ENCODE results near the gene TICRR. TPM values are rescaled to one million over a fixed set of nuclear protein-coding genes. Genes with fewer than 3 reads are reported as not detected.

Gene TICRR
- total RNA-seq, 1 donor = 0.72 TPM

GRCh38 chr15:89666184-89666857, 91.1 kb downstream of the TICRR start:
- peak overlapping the region; percentile 63 for H3K4me3 ChIP-seq (ENCODE audit: insufficient read depth, low read length)
- DNase-seq (ENCODE audit: insufficient read length, low spot score, missing footprints) = peak; percentile 77
- H4K20me1 ChIP-seq (ENCODE audit: insufficient read depth, low read length) = no peaks in the 10 kb centered on the region
- no peak for TF ChIP-seq CTCF (IDR thresholded peaks at IDR 0.05; ENCODE audit: extremely low read depth, low read depth, low read length)
- H3K4me1 ChIP-seq (ENCODE audit: insufficient read depth, low read length) = peaks cover 27% of the 10 kb centered on the region
- H3K4me2 ChIP-seq (ENCODE audit: insufficient read depth, low read length) = peak overlapping the region; percentile 79
- no peaks in the 10 kb centered on the region for H3K79me2 ChIP-seq (ENCODE audit: insufficient read depth, low read length)
- no peaks in the 10 kb centered on the region for H3K27me3 ChIP-seq (ENCODE audit: insufficient read depth, low read length)
- H3K36me3 ChIP-seq (ENCODE audit: insufficient read depth, low read length) = no peaks in the 10 kb centered on the region
- H2AFZ ChIP-seq (ENCODE audit: low read length) = peak overlapping the region; percentile 84
- H3K9me3 ChIP-seq (ENCODE audit: low read depth, low read length) = no peaks in the 10 kb centered on the region
- peak overlapping the region; percentile 45 for H3K27ac ChIP-seq (ENCODE audit: low read depth, low read length)

- Histone ChIP-seq H3K9me3 (ENCODE audit: low read depth, low read length) (no peaks in the 10 kb centered on the region), H4K20me1 (ENCODE audit: insufficient read depth, low read length) (no peaks in the 10 kb centered on the region), H3K27me3 (ENCODE audit: insufficient read depth, low read length) (no peaks in the 10 kb centered on the region), H3K27ac (ENCODE audit: low read depth, low read length) (no peak overlapping the region), H3K4me3 (ENCODE audit: insufficient read depth, low read length) (no peak overlapping the region), H3K79me2 (ENCODE audit: insufficient read depth, low read length) (no peaks in the 10 kb centered on the region), H3K4me2 (ENCODE audit: insufficient read depth, low read length) (no peak overlapping the region), H3K4me1 (ENCODE audit: insufficient read depth, low read length) (peaks cover 25% of the 10 kb centered on the region), H3K36me3 (ENCODE audit: insufficient read depth, low read length) (no peaks in the 10 kb centered on the region), H2AFZ (ENCODE audit: low read length) (no peak overlapping the region)
- TF ChIP-seq CTCF (IDR thresholded peaks at IDR 0.05; ENCODE audit: extremely low read depth, low read depth, low read length) = no peak
- DNase-seq (ENCODE audit: insufficient read length, low spot score, missing footprints) = peak; percentile 56
These were observed 91.8 kb downstream of the TICRR start for GRCh38 chr15:89666858-89667705.

DNA sequence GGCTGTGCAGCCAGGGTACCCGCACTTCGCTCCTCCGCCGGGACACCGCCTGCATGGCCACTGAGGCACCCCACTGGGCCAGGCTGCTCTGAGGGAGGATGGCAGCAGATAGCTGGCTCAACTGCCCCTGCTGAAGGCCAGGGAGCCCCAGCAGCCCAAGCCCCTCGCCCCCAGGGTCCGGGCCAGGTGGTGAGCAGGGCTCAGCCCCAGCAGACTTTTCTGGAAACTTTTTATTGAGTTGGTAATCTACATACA, 92.4 kb downstream of the TICRR start:
- H3K4me3 ChIP-seq (ENCODE audit: insufficient read depth, low read length) = no peak overlapping the region
- no peaks in the 10 kb centered on the region for H3K79me2 ChIP-seq (ENCODE audit: insufficient read depth, low read length)
- H3K4me2 ChIP-seq (ENCODE audit: insufficient read depth, low read length) = no peak overlapping the region
- H3K4me1 ChIP-seq (ENCODE audit: insufficient read depth, low read length) = peaks cover 19% of the 10 kb centered on the region
- no peak for TF ChIP-seq CTCF (IDR thresholded peaks at IDR 0.05; ENCODE audit: extremely low read depth, low read depth, low read length)
- H3K9me3 ChIP-seq (ENCODE audit: low read depth, low read length) = no peaks in the 10 kb centered on the region
- H3K36me3 ChIP-seq (ENCODE audit: insufficient read depth, low read length) = no peaks in the 10 kb centered on the region
- DNase-seq (ENCODE audit: insufficient read length, low spot score, missing footprints) = no peak
- H3K27ac ChIP-seq (ENCODE audit: low read depth, low read length) = no peak overlapping the region
- H2AFZ ChIP-seq (ENCODE audit: low read length) = no peak overlapping the region
- no peaks in the 10 kb centered on the region for H4K20me1 ChIP-seq (ENCODE audit: insufficient read depth, low read length)
- H3K27me3 ChIP-seq (ENCODE audit: insufficient read depth, low read length) = no peaks in the 10 kb centered on the region

DNA sequence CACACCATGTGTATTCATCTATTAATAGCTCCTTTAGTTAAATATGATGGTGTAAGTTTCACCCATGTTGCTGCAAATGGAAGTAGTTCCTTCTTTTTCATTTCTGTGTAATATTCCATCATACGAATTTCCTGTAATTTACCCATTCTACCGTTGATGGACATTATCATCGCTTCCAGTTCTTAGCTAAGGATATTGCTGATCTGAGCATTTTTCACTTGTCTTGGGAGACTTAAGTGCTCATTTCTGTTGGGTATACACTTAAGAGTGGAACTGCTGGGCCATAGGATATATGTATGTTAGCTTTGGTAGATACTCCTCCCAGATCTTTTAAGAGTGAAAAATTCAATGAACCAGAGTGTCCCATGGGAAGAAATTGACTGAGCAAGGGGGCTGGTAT, 92.9 kb downstream of the TICRR start:
- Histone ChIP-seq H3K4me2 (ENCODE audit: insufficient read depth, low read length) (no peak overlapping the region), H3K9me3 (ENCODE audit: low read depth, low read length) (no peaks in the 10 kb centered on the region), H3K27ac (ENCODE audit: low read depth, low read length) (no peak overlapping the region), H3K36me3 (ENCODE audit: insufficient read depth, low read length) (no peaks in the 10 kb centered on the region), H3K27me3 (ENCODE audit: insufficient read depth, low read length) (no peaks in the 10 kb centered on the region), H3K79me2 (ENCODE audit: insufficient read depth, low read length) (no peaks in the 10 kb centered on the region), H2AFZ (ENCODE audit: low read length) (no peak overlapping the region), H3K4me1 (ENCODE audit: insufficient read depth, low read length) (peaks cover 14% of the 10 kb centered on the region), H4K20me1 (ENCODE audit: insufficient read depth, low read length) (no peaks in the 10 kb centered on the region), H3K4me3 (ENCODE audit: insufficient read depth, low read length) (no peak overlapping the region)
- DNase-seq (ENCODE audit: insufficient read length, low spot score, missing footprints) = no peak
- no peak for TF ChIP-seq CTCF (IDR thresholded peaks at IDR 0.05; ENCODE audit: extremely low read depth, low read depth, low read length)

Data from osteoblast (primary cell).